ENCODE results near the gene SOX21.
"Not testable (repeated sequence)": the region's sequence is repeated elsewhere in the genome, so short reads cannot be mapped to it uniquely, and the experiment has no call there.

The SOX21 gene

DNA sequence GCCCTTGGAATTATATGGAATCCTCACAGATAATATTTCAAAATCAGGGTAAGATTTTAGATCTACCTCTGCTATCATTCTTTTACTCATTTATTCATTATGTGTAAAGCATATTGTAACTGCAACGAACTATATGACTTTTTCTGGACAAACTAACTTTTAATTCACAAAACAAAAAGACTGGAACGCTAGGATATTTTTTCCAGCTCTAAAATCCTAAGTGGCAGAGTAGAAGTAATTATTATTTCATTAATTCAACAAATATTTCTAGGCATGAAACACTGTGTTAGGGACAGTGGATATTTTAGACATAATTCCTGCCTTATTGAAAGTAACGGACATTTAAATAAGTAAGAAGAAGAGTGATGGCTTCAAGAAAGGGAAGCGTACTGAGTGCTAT lies 26.9 kb upstream of the SOX21 start:
- no peak overlapping the region for H3K4me3 ChIP-seq (replicated peaks in 1 of 2; ENCODE audit: low read depth in 2 of 2, low read length in 2 of 2)
- TF ChIP-seq, protein P1, sequence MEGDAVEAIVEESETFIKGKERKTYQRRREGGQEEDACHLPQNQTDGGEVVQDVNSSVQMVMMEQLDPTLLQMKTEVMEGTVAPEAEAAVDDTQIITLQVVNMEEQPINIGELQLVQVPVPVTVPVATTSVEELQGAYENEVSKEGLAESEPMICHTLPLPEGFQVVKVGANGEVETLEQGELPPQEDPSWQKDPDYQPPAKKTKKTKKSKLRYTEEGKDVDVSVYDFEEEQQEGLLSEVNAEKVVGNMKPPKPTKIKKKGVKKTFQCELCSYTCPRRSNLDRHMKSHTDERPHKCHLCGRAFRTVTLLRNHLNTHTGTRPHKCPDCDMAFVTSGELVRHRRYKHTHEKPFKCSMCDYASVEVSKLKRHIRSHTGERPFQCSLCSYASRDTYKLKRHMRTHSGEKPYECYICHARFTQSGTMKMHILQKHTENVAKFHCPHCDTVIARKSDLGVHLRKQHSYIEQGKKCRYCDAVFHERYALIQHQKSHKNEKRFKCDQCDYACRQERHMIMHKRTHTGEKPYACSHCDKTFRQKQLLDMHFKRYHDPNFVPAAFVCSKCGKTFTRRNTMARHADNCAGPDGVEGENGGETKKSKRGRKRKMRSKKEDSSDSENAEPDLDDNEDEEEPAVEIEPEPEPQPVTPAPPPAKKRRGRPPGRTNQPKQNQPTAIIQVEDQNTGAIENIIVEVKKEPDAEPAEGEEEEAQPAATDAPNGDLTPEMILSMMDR (IDR thresholded peaks at IDR 0.05; ENCODE audit: low read depth, low read length): no peak
- no peak for DNase-seq (ENCODE audit: low read depth in 2 of 2)

DNA sequence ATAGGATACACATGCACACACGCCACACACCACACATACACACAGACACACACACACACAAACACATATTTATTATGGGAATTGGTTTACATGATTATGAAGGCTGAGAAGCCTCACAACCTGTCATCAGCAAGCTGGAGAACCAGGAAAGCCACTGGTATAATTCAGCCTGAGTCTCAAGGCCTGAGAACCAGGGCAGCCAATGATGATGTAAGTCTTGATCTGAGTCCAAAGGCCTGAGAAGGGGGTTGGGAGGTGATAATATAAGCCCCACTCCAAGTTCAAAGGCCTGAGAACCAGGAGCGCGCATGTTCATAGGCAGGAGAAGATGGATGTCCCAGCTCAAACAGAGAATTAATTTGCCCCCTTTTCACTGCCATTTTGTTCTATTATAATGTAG lies 18.7 kb upstream of the SOX21 start:
- no peak overlapping the region for H3K4me3 ChIP-seq (replicated peaks in 1 of 2; ENCODE audit: low read depth in 2 of 2, low read length in 2 of 2)
- DNase-seq (ENCODE audit: low read depth in 2 of 2): no peak
- TF ChIP-seq, protein P1 (IDR thresholded peaks at IDR 0.05; ENCODE audit: low read depth, low read length): no peak

DNA sequence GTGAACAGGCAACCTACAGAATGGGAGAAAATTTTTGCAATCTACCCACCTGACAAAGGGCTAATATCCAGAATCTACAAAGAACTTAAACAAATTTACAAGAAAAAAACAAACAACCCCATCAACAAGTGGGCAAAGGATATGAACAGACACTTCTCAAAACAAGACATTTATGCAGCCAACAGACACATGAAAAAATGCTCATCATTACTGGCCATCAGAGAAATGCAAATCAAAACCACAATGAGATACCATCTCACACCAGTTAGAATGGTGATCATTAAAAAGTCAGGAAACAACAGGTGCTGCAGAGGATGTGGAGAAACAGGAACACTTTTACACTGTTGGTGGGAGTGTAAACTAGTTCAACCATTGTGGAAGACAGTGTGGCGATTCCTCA lies 17.6 kb upstream of the SOX21 start:
- not testable (repeated sequence) for DNase-seq (ENCODE audit: low read depth in 2 of 2); H3K4me3 ChIP-seq (replicated peaks in 1 of 2; ENCODE audit: low read depth in 2 of 2, low read length in 2 of 2)

DNA sequence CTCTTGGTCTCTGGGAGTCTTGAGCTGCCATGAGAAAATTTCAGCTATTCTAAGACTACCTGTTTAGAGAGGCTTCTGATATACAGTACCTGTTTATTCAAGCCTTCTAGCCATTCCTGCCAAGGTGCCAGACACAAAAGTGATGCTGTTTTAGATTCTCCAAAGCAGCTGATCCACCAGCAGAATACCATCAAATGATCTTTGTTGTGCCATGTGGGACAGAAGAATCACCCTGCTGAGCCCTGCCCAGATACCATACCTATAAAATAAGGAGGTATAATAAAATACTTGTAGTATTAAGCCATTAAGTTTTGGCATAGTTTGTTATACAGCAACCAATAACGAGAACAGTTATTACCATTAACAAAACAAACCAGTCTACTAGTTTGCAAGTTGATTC lies 14.1 kb upstream of the SOX21 start:
- no peak for DNase-seq (ENCODE audit: low read depth in 2 of 2)
- no peak overlapping the region for H3K4me3 ChIP-seq (replicated peaks in 1 of 2; ENCODE audit: low read depth in 2 of 2, low read length in 2 of 2)
- TF ChIP-seq, protein P1 (IDR thresholded peaks at IDR 0.05; ENCODE audit: low read depth, low read length): no peak

DNA sequence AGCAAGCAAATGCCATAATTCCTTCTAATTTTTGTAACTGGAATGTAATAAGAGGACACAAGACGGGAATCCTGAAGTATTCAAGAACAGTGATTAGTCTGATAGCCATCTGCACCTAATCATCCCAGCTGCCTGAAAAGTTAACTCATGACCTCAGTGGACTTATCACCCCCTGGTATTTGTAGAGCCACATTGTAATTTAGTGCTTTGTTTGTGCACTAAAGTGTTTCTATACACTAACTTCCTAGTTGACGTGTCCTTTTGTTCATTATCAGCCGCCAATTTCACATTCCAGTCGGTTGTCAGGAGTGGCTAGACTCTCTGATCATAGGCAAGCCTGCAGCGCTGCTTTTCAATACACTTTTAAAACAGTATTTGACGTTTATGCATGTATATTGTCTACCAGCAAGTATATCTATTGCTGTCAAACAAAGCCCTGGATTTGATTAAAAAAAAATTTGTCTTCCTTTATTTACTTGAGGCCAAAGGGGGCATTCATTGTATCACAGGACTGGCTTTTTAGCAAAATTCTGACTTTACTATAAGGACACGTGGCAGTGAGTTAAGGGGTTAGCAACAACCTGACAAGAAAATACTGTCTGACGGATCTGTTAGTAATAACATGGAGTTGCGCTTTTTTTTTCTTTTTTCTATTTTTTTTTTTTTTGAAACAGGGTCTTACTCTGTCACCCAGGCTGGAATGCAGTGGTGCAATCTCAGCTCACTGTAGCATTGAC lies 10.4 kb upstream of the SOX21 start:
- TF ChIP-seq, protein P1 (IDR thresholded peaks at IDR 0.05; ENCODE audit: low read depth, low read length): no peak
- no peak overlapping the region for H3K4me3 ChIP-seq (replicated peaks in 1 of 2; ENCODE audit: low read depth in 2 of 2, low read length in 2 of 2)
- DNase-seq (ENCODE audit: low read depth in 2 of 2): no peak

- not testable (repeated sequence) for H3K4me3 ChIP-seq (replicated peaks in 1 of 2; ENCODE audit: low read depth in 2 of 2, low read length in 2 of 2); DNase-seq (ENCODE audit: low read depth in 2 of 2)
Measured at GRCh38 chr13:94718697-94719096, 6.4 kb upstream of the SOX21 start.

DNA sequence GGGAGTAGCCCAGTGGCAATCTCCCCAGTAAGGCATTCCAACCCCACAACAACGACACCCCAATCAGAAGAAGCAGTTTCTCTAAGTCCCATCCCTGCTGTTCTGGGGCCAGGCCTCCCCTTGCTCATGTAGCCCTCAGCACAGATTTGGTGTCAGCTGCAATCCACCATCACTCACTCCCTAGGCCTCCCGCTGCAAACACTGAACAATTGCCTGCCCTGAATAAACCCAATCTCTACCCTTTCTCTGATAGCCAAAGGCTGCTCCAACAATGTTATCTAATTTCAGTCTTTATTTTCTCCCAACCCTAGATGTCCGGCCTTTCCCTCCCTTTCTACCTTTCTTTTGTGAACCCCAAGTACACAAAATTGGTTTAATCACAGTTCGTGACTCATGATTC lies 5.6 kb upstream of the SOX21 start:
- TF ChIP-seq, protein P1 (IDR thresholded peaks at IDR 0.05; ENCODE audit: low read depth, low read length): no peak
- DNase-seq (ENCODE audit: low read depth in 2 of 2): no peak
- no peak overlapping the region for H3K4me3 ChIP-seq (replicated peaks in 1 of 2; ENCODE audit: low read depth in 2 of 2, low read length in 2 of 2)

GRCh38 chr13:94716016-94716415 lies 3.7 kb upstream of the SOX21 start:
- H3K4me3 ChIP-seq (replicated peaks in 1 of 2; ENCODE audit: low read depth in 2 of 2, low read length in 2 of 2): no peak overlapping the region
- TF ChIP-seq, protein P1 (IDR thresholded peaks at IDR 0.05; ENCODE audit: low read depth, low read length): peak; percentile 28
- DNase-seq (ENCODE audit: low read depth in 2 of 2): peak in 1 of 2 donors; percentile 19

Measured in cardiac fibroblast (primary cell).